Keratinocyte (primary cell): Measurements from ENCODE around the gene MYLIP. TPM values are rescaled to one million over a fixed set of nuclear protein-coding genes. Genes with fewer than 3 reads are reported as not detected.

Source experiments
- DNase-seq: peaks from one replicate; pipeline ENCODE4 v3.0.0-alpha.2; 2011; ENCODE audit warnings: low read depth, missing footprints, low spot score
- FAIRE-seq: peaks from 2 replicates; lab custom pipeline; 2011; peaks lifted over from hg19 to GRCh38; lab: Jason Lieb, UNC
- H2AFZ ChIP-seq: 2 replicates; pipeline ENCODE4 v1.6.0; 2012; ENCODE audit warnings: low read length, control low read depth, inconsistent platforms; ENCODE audit not compliant: control insufficient read depth
- H3K27ac ChIP-seq: 2 replicates; pipeline ENCODE4 v1.5.1; 2011; ENCODE audit warnings: low read length; ENCODE audit not compliant: control insufficient read depth, insufficient read depth
- H3K27me3 ChIP-seq: 3 replicates; pipeline ENCODE4 v1.6.0; 2011; ENCODE audit warnings: low read length; ENCODE audit not compliant: control insufficient read depth, insufficient read depth; ENCODE audit errors: extremely low read depth
- H3K36me3 ChIP-seq, 2 experiments: 2 replicates in 1 of 2; 3 replicates in 1 of 2; pipeline ENCODE4 v1.5.1; 2011; ENCODE audit warnings: low read length in 2 of 2, mild to moderate bottlenecking in 1 of 2; ENCODE audit not compliant: control insufficient read depth in 2 of 2, insufficient read depth in 2 of 2; ENCODE audit errors: extremely low read depth in 1 of 2
- H3K4me1 ChIP-seq: 3 replicates; pipeline ENCODE4 v1.5.1; 2011; ENCODE audit warnings: low read length; ENCODE audit not compliant: control insufficient read depth, insufficient read depth; ENCODE audit errors: extremely low read depth
- H3K4me2 ChIP-seq: 3 replicates; pipeline ENCODE4 v1.6.0; 2011; ENCODE audit warnings: low read depth, low read length; ENCODE audit not compliant: control insufficient read depth, insufficient read depth; ENCODE audit errors: extremely low read depth
- H3K4me3 ChIP-seq, 3 experiments: fragments of 200-600 bp in 1 of 3; sonication (generic) in 1 of 3; 2 replicates in 2 of 3; 3 replicates in 1 of 3; pipeline ENCODE4 v1.5.1; 2011 to 2016; ENCODE audit warnings: low read length in 3 of 3, mild to moderate bottlenecking in 3 of 3, control low read depth in 2 of 3, inconsistent platforms in 1 of 3, low read depth in 1 of 3, mixed read lengths in 1 of 3, mixed run types in 1 of 3, moderate library complexity in 1 of 3; ENCODE audit not compliant: control insufficient read depth in 2 of 3, insufficient read depth in 2 of 3; ENCODE audit errors: extremely low read depth in 1 of 3
- H3K79me2 ChIP-seq: 2 replicates; pipeline ENCODE4 v1.6.0; 2012; ENCODE audit warnings: low read length; ENCODE audit not compliant: control insufficient read depth, insufficient read depth
- H3K9ac ChIP-seq: 3 replicates; pipeline ENCODE4 v1.6.0; 2011; ENCODE audit warnings: low read length; ENCODE audit not compliant: control insufficient read depth, insufficient read depth; ENCODE audit errors: extremely low read depth
- H3K9me1 ChIP-seq: 3 replicates; pipeline ENCODE4 v1.6.0; 2011; ENCODE audit warnings: low read length; ENCODE audit not compliant: control insufficient read depth, insufficient read depth; ENCODE audit errors: extremely low read depth
- H3K9me3 ChIP-seq: 2 replicates; pipeline ENCODE4 v1.5.1; 2012; ENCODE audit warnings: low read depth, low read length; ENCODE audit not compliant: control insufficient read depth
- H4K20me1 ChIP-seq: 3 replicates; pipeline ENCODE4 v1.6.0; 2011; ENCODE audit warnings: low read length; ENCODE audit not compliant: control insufficient read depth, insufficient read depth; ENCODE audit errors: extremely low read depth
- EZH2 ChIP-seq: IDR thresholded peaks from one replicate; pipeline ENCODE4 v1.6.1; 2012; ENCODE audit warnings: inconsistent platforms, mild to moderate bottlenecking, low read length, moderate library complexity
- dilution Hi-C: fragments of 300-500 bp; cut with MboI; formaldehyde crosslinking; loops from one replicate; pipeline ENCODE4 v1.7.0; 2020; ENCODE audit warnings: low sequenced_read_pairs; ENCODE audit not compliant: extremely low pct_ligation_motif_present
- polyA plus RNA-seq, 5 experiments: library from polyadenylated mRNA; depleted of rRNA in 3 of 5; stranded (reverse) in 3 of 5; stranded (forward) in 1 of 5; unstranded in 1 of 5; fragments of >200 nt; gene quantifications; 1 replicate in 1 of 5; 2 replicates in 3 of 5; 3 replicates in 1 of 5; pipeline versions ENCODE4 v1.2.1 to v1.2.3, GENCODE V29; 2011 to 2012; ENCODE audit warnings: missing spikeins in 2 of 5, low read depth in 1 of 5, low replicate concordance in 1 of 5
- TF ChIP-seq, protein P1 (sequence below), 3 experiments: IDR thresholded peaks in 1 of 3; conservative IDR thresholded peaks in 1 of 3; optimal IDR thresholded peaks in 1 of 3; 2 replicates in 2 of 3; 3 replicates in 1 of 3; pipeline versions ENCODE3 to v1.5.1; 2011; ENCODE audit warnings: low read length in 3 of 3, mild to moderate bottlenecking in 3 of 3, moderate library complexity in 2 of 3, control low read depth in 1 of 3, inconsistent platforms in 1 of 3; ENCODE audit not compliant: insufficient read depth in 2 of 3; ENCODE audit errors: extremely low read depth in 1 of 3

The MYLIP gene
- polyA plus RNA-seq, 1 donor (not counting 4 experiments of a cell fraction or from before 2014, with no cell fraction given) = 5.8 TPM

DNA sequence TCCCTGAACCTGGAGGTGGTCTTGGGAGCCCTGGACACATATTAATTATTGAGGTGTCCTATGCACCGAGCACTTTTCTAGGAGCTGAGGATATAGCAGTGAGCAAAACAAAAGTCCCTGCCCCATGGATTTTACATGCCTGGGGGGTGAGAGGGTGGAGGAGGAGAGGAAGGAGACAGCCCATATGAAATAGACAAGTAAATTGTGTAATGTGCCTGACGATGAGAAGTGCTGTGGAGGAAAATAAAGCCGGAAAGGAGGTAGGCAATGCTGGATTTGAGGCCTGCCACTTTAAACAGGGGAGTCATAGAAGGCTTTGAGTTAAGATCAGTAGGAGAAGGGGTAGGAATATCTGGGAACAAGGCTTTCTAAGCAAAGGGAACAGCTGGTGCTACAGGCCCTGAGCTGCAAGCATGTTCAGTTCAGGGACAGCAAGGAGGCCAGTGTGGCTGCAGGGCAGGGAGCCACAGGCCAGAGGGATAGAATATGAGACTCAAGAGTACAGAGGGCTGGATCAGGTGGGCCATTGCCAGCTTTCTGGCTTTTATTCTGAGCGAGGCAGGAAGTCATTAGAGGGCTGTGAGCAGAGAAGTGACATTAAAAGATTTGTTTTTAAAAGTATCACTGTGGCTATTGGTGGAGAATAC lies 19.1 kb upstream of the MYLIP start:
- Histone ChIP-seq H3K9ac (no peak overlapping the region), H3K27me3 (no peaks in the 10 kb centered on the region), H3K4me3 (no peak overlapping the region), H3K9me1 (no peaks in the 10 kb centered on the region), H4K20me1 (no peaks in the 10 kb centered on the region), H3K27ac (no peak overlapping the region), H2AFZ (no peak overlapping the region), H3K9me3 (no peaks in the 10 kb centered on the region), H3K36me3 (no peaks in the 10 kb centered on the region), H3K4me2 (no peak overlapping the region), H3K79me2 (no peaks in the 10 kb centered on the region), H3K4me1 (no peaks in the 10 kb centered on the region)
- FAIRE-seq (no peak), DNase-seq (no peak)
- TF ChIP-seq EZH2 = no peak
- TF ChIP-seq, protein P1, sequence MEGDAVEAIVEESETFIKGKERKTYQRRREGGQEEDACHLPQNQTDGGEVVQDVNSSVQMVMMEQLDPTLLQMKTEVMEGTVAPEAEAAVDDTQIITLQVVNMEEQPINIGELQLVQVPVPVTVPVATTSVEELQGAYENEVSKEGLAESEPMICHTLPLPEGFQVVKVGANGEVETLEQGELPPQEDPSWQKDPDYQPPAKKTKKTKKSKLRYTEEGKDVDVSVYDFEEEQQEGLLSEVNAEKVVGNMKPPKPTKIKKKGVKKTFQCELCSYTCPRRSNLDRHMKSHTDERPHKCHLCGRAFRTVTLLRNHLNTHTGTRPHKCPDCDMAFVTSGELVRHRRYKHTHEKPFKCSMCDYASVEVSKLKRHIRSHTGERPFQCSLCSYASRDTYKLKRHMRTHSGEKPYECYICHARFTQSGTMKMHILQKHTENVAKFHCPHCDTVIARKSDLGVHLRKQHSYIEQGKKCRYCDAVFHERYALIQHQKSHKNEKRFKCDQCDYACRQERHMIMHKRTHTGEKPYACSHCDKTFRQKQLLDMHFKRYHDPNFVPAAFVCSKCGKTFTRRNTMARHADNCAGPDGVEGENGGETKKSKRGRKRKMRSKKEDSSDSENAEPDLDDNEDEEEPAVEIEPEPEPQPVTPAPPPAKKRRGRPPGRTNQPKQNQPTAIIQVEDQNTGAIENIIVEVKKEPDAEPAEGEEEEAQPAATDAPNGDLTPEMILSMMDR (optimal IDR thresholded peaks at IDR 0.05 in 1 of 3, IDR thresholded peaks at IDR 0.05 in 1 of 3, conservative IDR thresholded peaks at IDR 0.05 in 1 of 3; ENCODE audit: extremely low read depth in 1 of 3, insufficient read depth in 2 of 3, low read length in 3 of 3) = no peak
- dilution Hi-C loops = no loop called here

- dilution Hi-C loops = no loop called here
- no peaks in the 10 kb centered on the region for H3K9me3 ChIP-seq
- no peaks in the 10 kb centered on the region for H3K79me2 ChIP-seq
- FAIRE-seq = no peak
- H3K4me2 ChIP-seq = no peak overlapping the region
- H3K27ac ChIP-seq = no peak overlapping the region
- no peak for DNase-seq
- no peaks in the 10 kb centered on the region for H4K20me1 ChIP-seq
- H3K4me1 ChIP-seq = no peaks in the 10 kb centered on the region
- H3K4me3 ChIP-seq = no peak overlapping the region
- H3K9ac ChIP-seq = no peak overlapping the region
- no peaks in the 10 kb centered on the region for H3K36me3 ChIP-seq
- peaks cover 5% of the 10 kb centered on the region for H3K27me3 ChIP-seq
- no peak overlapping the region for H2AFZ ChIP-seq
- TF ChIP-seq, protein P1 (optimal IDR thresholded peaks at IDR 0.05 in 1 of 3, IDR thresholded peaks at IDR 0.05 in 1 of 3, conservative IDR thresholded peaks at IDR 0.05 in 1 of 3; ENCODE audit: extremely low read depth in 1 of 3, insufficient read depth in 2 of 3, low read length in 3 of 3) = no peak
- no peak for TF ChIP-seq EZH2
- no peaks in the 10 kb centered on the region for H3K9me1 ChIP-seq
Observed at GRCh38 chr6:16118825-16119224, 10.1 kb upstream of the MYLIP start.
